GM19328 (cell line): ENCODE data around the gene PTPRN2.
"Not testable (repeated sequence)": the region's sequence is repeated elsewhere in the genome, so short reads cannot be mapped to it uniquely, and the experiment has no call there.

Experiments
- ATAC-seq: cut with Tn5 transposase; IDR thresholded peaks from one replicate; pipeline ENCODE4 v1.9.1; 2021; ENCODE audit warnings: mild to moderate bottlenecking, moderate library complexity; ENCODE audit not compliant: unreplicated experiment

PTPRN2 gene

DNA sequence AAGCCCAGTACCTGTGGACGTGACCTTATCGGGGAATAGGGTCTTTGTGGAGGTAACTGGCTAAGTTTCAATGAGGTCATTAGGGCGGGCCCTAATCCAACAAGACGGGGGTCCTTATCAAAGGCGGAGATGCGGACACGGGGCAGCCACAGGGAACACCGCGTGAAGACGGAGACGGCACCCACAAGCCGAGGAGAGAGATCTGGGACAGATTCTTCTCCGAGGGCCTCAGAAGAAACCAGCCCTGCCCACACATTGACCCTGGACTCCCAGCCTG is 733.9 kb downstream of the PTPRN2 start:
- ATAC-seq = no peak

DNA sequence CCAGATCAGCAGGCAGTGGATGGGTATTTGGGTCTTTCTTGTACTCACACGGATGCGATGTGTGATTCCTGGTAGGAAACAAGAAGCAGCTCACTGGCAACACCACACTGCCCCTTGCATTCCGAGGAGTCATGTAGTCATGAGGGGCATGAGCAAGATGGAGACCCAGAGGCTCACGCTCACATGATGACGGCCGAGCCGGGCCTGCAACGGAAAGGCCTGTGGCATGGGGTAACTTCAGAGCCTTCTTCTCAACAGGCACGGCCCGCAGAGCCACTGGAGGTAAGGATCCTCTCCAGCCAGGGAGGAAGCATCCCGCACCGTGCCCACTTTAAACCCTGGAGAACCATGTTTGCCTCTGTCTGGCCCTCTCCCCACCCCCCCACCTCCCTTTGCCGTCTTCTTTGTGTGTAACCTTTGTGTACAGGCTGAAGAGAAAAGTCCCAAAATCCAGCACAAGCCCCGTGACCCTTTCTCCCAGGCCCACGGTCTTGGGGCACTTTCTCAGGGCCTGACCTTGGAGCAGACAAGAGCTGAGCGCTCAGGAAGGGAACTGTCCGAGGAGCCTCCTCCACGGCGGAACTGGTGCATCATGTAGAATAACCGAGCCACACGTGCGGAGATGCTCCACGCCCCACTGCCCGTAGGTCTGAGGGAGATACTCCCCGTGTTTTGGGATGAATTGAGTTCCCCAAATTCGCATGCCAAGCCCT is 734.4 kb downstream of the PTPRN2 start:
- ATAC-seq = no peak

DNA sequence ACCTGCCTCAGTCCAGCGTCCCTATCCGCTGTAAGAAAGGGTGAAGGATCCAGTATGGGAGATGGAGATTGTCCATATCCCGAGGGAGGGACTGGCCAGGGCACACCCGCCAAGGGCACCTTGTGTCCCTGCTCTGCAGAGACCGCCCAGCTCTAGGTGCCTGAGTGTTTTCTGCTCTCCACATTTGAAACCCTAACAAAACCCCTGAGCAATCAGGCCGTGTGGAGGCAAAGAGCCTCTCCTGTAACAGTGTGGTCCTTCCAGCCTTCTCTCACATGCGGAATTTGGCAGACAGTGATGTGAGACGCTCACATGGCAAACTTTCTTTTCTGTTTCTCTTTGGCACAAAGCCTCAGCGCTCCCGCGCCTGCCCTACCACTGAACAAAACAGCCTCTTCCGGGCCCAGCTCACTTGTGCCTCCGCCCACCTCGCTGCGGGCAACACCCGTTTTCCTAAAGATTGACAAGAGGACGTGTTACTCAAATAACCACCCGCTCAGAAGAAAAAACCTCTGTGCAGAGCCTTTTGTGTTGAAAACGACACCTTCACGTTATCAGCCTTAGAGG is 736.0 kb downstream of the PTPRN2 start:
- ATAC-seq = no peak

DNA sequence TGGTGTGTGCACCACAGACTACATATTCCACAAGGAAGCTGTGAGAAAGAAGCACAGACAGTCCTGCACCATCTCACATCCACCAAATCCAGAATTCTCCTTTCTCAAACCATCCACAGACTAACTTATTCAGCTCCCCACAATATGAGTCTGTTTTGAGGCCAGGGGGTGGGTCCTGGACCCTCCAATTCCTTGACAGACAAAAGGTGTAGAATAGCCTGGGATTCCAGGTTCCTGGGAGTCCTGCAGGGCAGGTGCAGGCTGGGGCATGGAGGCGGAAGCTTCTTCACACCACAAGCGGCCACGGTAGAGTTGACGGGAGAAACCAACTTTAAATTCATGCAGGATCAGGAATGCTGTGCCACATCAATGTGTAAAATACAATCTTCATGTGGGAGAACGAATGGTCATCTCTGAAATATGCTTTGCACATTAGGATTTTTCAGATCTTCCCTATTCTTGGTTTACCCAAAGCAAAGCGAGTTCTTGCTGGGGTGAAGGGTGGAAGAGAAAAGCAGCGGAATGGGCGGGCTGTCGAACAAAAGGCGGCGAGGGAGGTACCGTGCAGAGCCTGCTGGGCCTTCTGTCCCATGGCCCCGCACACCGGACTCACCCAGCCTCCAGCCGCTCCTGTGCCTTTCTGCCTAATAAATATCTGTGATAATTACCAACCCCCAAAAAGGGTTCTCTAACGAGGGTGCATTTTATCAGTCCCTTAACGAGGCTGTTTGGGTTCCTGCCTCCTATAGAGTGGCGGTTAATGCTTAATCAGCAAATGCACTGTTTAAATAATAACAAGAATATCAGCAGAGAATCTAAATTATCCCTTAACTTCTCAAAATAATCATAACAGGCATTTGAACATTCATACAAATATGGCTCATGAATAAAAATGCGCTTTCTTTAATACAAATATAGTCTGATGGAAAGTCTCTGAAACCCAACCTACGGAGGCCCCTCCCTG is 736.9 kb downstream of the PTPRN2 start:
- ATAC-seq = no peak

DNA sequence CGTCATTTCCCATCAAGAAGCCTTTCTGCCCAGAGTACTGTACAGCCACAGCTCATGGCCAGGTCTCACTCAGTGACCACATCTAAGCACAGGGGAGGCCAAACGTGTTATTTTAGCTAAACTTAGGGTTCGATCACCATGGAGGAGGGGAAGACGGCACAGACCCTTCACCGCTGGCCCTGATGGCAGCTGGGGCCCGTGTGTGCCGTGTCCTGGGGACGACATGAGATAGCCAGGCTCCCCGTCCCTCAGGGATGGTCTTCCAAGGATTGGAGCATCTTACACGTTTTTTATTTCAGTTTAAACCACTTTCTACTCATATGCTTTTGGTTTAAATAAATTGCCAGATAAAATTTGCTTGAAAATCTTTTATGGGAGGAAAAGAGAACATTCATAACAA is 737.9 kb downstream of the PTPRN2 start:
- ATAC-seq = no peak

DNA sequence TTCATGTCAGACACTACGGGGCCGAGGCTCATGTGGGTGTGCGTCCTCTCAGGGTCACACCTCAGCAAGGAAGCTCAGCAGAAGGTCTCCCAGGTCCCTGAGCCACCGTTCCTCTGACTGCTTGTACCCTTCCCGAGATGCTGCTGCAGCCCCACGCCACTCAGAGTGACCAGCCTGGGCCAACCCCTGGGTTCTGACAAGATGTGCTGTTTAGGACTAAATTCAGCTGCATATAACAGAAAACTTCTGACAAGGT is 738.4 kb downstream of the PTPRN2 start:
- no peak for ATAC-seq

DNA sequence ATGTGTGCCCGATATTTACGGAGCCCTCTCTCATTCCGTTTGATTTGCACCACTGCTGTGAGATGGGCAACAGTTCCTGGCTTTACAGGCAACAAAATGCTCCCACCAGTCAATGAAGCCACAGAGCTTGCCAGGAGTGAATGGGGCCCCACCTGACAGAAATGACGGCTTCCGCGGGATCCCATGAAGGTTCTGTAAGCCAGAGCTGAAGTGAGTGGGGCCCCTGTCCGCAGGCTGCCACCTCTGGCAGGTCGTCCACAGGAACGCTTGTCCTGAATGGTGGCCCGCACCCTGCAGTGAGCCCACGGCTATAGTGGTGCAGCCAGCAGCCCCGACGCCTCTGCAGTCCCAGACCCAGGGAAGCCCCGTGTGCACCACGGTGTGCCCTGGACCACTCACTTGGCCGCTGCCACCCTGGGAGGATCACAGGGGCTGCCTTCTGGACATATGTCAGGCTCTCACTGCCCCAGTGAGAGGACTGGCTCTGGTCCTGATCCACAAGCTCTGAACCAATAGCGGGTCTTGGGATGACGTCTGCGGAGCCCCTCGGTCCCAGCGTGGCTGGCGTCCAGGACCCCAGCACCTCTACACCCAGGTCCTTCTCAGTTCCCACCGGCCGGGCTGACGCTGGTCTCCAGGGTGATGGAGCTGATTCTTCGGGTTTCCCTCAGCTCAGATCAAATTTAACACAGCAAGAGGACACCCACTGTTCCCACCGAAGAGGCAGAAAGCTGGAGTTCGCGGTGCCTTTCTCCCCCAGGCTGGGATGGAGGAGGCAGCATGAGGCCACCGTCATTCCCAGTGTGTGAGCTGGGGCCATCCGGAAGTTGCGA is 738.9 kb downstream of the PTPRN2 start:
- ATAC-seq = no peak

DNA sequence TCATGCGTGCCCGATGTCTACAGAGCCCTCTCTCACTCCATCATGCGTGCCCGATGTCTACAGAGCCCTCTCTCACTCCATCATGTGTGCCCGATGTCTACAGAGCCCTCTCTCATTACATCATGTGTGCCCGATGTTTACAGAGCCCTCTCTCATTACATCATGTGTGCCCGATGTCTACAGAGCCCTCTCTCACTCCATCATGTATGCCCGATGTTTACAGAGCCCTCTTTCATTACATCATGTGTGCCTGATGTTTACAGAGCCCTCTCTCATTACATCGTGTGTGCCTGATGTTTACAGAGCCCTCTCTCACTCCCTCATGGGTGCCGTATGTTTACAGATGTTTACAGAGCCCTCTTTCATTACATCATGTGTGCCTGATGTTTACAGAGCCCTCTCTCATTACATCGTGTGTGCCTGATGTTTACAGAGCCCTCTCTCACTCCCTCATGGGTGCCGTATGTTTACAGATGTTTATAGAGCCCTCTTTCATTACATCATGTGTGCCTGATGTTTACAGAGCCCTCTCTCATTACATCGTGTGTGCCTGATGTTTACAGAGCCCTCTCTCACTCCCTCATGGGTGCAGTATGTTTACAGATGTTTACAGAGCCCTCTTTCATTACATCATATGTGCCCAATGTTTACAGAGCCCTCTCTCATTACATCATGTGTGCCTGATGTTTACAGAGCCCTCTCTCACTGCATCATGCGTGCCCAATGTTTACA is 739.7 kb downstream of the PTPRN2 start:
- ATAC-seq = not testable (repeated sequence)

DNA sequence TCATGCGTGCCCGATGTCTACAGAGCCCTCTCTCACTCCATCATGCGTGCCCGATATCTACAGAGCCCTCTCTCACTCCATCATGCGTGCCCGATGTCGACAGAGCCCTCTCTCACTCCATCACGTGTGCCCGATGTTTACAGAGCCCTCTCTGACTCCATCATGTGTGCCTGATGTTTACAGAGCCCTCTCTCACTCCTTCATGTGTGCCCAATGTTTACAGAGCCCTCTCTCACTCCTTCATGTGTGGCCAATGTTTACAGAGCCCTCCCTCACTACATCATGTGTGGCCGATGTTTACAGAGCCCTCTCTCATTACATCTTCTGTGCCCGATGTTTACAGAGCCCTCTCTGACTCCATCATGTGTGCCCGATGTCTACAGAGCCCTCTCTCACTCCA is 740.9 kb downstream of the PTPRN2 start:
- ATAC-seq = not testable (repeated sequence)

DNA sequence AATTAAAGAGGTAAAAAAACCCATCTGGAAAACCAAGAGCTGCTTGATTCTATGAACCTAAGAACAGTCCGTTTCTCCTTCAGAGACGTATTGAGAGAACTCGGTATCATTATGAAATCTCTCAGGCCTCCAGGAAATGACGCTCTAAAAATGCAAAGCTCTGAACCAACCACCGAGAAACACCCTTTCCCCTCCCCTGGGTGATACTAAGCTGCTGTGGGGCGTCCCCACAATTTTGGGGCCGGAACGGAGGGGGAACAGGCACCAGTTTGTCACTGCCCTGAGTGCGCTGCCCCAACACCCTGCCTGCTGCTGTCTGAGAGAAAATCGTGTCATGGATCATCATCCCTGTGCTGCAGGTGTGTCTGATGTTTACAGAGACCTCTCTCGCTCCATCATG is 741.4 kb downstream of the PTPRN2 start:
- no peak for ATAC-seq

DNA sequence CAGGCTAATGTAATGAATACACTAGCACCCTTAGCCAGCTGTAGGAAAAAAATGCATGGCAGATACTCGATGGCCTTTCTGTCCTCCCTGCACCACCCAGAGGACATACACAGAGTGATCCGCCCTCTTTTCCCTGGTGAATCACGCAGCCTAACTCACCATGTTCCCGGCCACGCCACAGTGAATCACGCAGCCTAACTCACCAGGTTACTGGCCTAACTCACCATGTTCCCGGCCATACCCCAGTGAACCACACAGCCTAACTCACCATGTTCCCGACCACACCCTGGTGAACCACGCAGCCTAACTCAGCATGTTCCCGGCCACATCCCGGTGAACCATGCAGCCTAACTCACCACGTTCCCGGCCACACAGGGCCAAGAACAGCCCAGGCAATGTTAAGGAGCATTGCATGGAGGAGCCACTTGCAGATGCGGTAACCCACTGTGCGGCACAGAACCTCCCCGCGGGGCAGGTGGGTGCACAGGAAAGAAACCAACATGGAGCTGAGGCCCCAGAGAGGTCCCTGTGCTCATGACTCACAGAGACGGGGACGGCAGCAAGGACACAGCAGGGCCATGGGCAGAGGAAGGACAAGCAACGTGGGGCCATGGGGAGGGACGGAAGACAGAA is 742.3 kb downstream of the PTPRN2 start:
- ATAC-seq = no peak

DNA sequence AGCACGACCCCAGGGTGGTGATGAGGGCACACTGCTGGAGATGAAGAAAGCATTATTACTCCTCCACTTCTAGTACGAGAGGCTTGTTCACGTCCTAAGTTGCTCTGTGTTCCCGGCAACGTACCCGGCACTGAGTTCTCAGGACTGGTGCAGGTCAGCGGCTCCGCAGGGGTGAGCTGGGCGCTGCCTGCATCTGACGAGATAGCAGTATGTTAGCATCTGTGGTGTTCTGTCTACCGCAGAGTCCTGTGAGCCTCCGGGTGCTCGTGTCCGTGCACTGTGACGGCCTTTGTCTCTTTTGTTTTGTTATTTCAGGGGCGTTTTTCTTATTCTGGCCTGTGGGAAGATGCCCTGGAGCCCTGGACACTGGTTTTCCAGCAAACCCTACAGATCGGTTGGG is 743.0 kb downstream of the PTPRN2 start:
- ATAC-seq = no peak

DNA sequence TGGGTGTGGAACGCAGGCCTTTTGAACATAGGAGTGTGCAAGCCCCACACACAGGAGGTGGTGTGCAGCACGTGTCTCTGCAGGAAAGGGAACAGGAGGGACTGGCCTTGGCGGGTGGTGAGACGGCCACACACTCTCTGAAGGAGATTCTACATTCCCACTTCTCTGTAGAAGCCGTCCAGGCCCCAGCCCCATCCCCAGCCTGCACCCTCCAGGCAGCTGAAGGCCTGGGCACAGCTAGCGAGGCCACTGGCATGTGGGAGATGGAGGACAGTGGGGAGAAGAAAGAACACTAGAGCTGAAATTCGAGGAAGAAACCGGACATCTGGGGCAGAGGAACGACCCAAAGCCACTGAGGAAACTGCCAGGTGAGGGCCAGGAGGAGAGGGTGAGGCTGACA is 743.5 kb downstream of the PTPRN2 start:
- no peak for ATAC-seq

DNA sequence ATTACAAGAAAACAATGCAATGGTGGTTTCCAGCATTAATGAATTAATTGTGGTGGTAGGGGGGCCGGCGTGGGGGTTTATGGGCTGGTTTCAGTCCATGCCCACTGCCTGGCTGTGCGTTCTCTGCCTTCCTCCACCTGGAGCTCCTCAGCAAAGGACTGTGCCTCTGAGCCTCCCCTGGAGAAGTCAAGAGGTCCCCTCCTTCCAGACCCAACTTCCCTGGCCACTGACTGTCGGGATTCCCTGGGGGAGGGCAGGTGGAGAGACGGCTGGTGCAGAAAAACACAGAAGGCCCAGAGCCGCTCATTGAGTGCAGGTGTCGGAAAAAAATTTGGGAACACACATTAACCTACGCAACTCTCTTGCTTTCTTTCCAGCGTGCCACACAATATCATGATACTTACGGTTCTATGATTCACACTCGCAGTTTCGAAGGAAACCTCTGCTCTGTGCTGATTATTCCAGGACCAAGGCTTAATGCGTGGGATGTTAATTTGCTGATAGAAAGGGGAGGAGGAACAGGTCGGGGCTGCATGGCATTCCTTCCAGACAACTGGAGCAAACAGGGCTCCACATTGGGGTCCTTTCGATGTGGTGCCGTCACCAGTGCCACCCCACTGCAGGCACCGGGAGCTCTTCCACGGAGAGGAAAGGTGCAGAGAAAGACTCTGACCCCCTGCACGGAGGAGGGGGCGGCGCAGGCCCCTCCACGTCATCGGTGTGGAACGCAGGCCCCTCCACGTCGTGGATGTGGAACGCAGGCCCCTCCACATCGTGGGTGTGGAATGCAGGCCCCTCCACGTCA is 744.1 kb downstream of the PTPRN2 start:
- no peak for ATAC-seq

DNA sequence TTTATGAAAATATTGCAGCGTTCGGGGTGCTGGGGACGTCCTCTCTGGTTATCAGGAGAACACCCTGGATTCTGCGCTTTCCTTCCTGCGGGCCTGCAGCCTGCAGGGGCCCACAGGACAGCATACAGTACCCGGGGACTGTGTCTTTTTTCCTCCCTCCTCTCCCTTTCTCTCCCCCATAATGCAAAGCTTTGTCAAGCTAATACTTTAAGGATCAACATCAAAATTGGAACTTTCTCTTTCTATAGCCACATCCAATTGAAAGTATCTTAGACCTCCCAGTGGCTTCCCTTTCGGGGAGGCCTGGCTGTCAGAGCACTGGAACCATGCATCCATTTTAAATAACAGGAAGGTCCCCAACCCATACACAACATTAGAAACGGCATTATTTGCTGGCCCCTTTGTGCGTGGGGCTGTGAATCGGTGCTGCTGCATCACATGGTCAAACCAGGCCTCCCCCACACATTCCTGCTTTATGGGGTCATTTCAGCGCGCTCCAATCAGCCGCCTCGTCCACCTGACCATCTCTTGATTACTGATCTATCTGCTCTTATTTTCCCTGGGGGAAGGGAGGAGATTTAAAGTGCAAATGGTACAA is 745.8 kb downstream of the PTPRN2 start:
- ATAC-seq = no peak

DNA sequence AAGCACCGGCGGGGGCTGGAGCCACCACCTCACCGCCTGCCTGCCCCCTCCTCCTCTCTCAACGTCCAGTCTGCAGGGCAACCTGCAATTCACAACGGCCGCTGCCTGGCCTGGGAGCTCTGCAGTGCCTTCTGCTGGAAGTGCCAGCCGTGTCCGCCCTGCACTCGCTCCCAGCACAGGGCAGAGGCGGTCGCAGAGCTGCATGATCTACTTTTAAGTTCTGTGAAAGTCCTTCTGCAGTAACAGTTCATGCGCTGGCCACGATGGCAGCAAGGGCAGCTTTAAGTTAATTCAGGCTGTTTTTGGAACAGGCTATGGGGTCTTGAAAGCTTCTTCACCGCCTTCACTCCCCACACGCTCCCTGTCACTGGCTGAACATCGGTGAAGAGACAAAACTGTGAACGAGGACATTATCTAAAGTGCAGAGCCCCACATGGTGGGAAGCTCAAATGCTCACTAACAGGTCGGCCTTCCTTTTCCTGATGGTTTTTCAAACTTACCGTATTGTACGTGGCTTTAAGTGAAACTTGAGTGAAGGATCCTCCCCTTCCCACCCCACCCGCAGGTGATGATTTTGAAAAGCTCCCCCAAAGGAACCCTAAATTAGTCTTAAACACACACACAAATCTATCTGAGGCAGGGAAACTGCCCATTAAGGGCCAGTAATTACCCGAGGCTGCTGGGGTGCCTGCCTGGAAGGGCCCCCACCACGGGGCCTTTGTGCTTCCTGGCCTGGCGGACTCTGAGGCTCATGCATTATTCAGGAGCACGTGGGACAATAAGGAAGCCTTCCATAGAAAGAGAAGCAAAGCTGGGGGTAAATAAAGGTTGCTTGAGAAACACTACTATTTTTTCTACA is 746.5 kb downstream of the PTPRN2 start:
- no peak for ATAC-seq

DNA sequence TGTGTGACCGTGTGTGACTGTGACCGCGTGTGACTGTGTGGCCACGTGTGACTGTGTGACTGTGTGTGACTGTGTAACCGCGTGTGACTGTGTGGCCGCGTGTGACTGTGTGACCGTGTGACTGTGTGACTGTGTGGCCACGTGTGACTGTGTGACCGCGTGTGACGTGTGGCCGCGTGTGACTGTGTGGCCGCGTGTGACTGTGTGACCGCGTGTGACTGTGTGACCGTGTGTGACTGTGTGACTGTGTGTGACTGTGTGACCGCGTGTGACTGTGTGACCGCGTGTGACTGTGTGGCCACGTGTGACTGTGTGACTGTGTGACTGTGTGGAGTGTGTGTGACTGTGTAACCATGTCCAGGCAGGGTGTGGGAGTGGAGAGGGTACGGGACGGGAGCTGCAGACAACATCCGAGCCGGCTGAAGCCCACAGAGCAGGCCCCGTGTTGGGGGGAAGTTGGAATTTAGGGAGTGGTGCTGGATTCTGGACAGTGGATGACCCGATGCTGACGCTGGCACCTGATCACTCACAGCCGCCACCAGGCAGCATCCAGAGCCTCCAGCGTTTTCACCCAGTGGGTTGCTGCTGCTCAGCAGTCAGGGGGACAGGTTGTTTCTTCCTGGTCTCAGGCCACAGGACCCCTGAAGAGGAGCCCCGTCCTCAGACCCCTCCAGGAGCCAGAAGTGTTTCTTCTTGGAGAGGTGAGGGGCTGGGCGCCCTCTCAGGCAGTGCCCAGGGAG is 747.3 kb downstream of the PTPRN2 start:
- no peak for ATAC-seq
